ENCODE results near the gene TSPAN9.
A peak's percentile ranks its signal among the peaks of the same experiment; 100 is the strongest.

TSPAN9 gene

GRCh38 chr12:3081091-3081490 lies 3.9 kb downstream of the TSPAN9 start:
- no peak for DNase-seq

- DNase-seq: no peak
Measured at GRCh38 chr12:3081886-3082285, 4.7 kb downstream of the TSPAN9 start.

GRCh38 chr12:3083241-3083920 lies 6.2 kb downstream of the TSPAN9 start:
- DNase-seq: no peak

- DNase-seq: no peak
Measured at GRCh38 chr12:3083921-3084347, 6.8 kb downstream of the TSPAN9 start.

GRCh38 chr12:3084742-3085141 lies 7.6 kb downstream of the TSPAN9 start:
- DNase-seq: no peak

GRCh38 chr12:3085341-3086139 lies 8.4 kb downstream of the TSPAN9 start:
- no peak for DNase-seq

GRCh38 chr12:3086211-3086610 lies 9.0 kb downstream of the TSPAN9 start:
- DNase-seq: no peak

GRCh38 chr12:3086729-3087323 lies 9.6 kb downstream of the TSPAN9 start:
- no peak for DNase-seq

GRCh38 chr12:3087758-3088650 lies 10.8 kb downstream of the TSPAN9 start:
- no peak for DNase-seq

GRCh38 chr12:3089588-3089987 lies 12.4 kb downstream of the TSPAN9 start:
- no peak for DNase-seq

GRCh38 chr12:3090240-3091037 lies 13.3 kb downstream of the TSPAN9 start:
- DNase-seq: no peak

- no peak for DNase-seq
Measured at GRCh38 chr12:3091038-3091319, 13.8 kb downstream of the TSPAN9 start.

- no peak for DNase-seq
Measured at GRCh38 chr12:3091382-3092241, 14.4 kb downstream of the TSPAN9 start.

- DNase-seq: no peak
Measured at GRCh38 chr12:3092764-3093163, 15.6 kb downstream of the TSPAN9 start.

- DNase-seq: peak; percentile 69
Measured at GRCh38 chr12:3097186-3097804, 20.1 kb downstream of the TSPAN9 start.

- DNase-seq: no peak
Measured at GRCh38 chr12:3097836-3098235, 20.7 kb downstream of the TSPAN9 start.

GRCh38 chr12:3098436-3098835 lies 21.3 kb downstream of the TSPAN9 start:
- no peak for DNase-seq

- DNase-seq: no peak
Measured at GRCh38 chr12:3099146-3099545, 22.0 kb downstream of the TSPAN9 start.

GRCh38 chr12:3101309-3102024 lies 24.3 kb downstream of the TSPAN9 start:
- DNase-seq: no peak

GRCh38 chr12:3102771-3103410 lies 25.7 kb downstream of the TSPAN9 start:
- DNase-seq: no peak
